Neural crest cell (in vitro differentiated cells): Measurements from ENCODE around the gene HLA-DPA1. TPM values are rescaled to one million over a fixed set of nuclear protein-coding genes. Genes with fewer than 3 reads are reported as not detected.

Experiments used
- DNase-seq: peaks from one replicate; pipeline ENCODE4 v3.0.0; 2021; ENCODE audit warnings: low read depth, mixed read lengths, low spot score
- H3K27ac Mint-ChIP-seq: one replicate; pipeline ENCODE4 v1.8.0; 2021; ENCODE audit warnings: mild to moderate bottlenecking, mixed read lengths; ENCODE audit not compliant: unreplicated experiment
- H3K27me3 Mint-ChIP-seq: 2 replicates; pipeline ENCODE4 v1.8.0; 2021; ENCODE audit warnings: low read depth, mild to moderate bottlenecking, mixed read lengths
- H3K36me3 Mint-ChIP-seq: 2 replicates; pipeline ENCODE4 v1.8.0; 2021; ENCODE audit warnings: low read depth, mild to moderate bottlenecking, mixed read lengths
- H3K4me1 Mint-ChIP-seq: 2 replicates; pipeline ENCODE4 v1.8.0; 2021; ENCODE audit warnings: mixed read lengths
- H3K4me3 Mint-ChIP-seq: one replicate; pipeline ENCODE4 v1.8.0; 2021; ENCODE audit warnings: mild to moderate bottlenecking, mixed read lengths
- H3K9me3 Mint-ChIP-seq: 2 replicates; pipeline ENCODE4 v1.8.0; 2021; ENCODE audit warnings: mixed read lengths
- CTCF ChIP-seq: fragments of 200-600 bp; sonication (generic); conservative IDR thresholded peaks from 2 replicates; pipeline ENCODE4 v1.5.0; 2021; ENCODE audit warnings: antibody characterized with exemption, mild to moderate bottlenecking
- total RNA-seq: library from RNA; stranded (reverse); gene quantifications from 2 replicates; pipeline ENCODE4 v1.2.1, GENCODE V29; 2021

The HLA-DPA1 gene
- total RNA-seq, 1 donor from 2014 or later: 1.8 TPM

GRCh38 chr6:33049323-33050013 is 24.0 kb downstream of the HLA-DPA1 start:
- Mint-ChIP-seq H3K4me3 (no peak overlapping the region), H3K9me3 (peaks cover 10% of the 10 kb centered on the region), H3K36me3 (peaks cover 4% of the 10 kb centered on the region), H3K27ac (no peak overlapping the region), H3K4me1 (peaks cover 11% of the 10 kb centered on the region), H3K27me3 (peaks cover 49% of the 10 kb centered on the region)
- no peak for TF ChIP-seq CTCF
- no peak for DNase-seq

- no peak overlapping the region for H3K27ac Mint-ChIP-seq
- no peaks in the 10 kb centered on the region for H3K36me3 Mint-ChIP-seq
These were observed 33.3 kb downstream of the HLA-DPA1 start for GRCh38 chr6:33040157-33040556.

GRCh38 chr6:33036535-33036934 is 36.9 kb downstream of the HLA-DPA1 start:
- no peaks in the 10 kb centered on the region for H3K36me3 Mint-ChIP-seq
- no peaks in the 10 kb centered on the region for H3K4me1 Mint-ChIP-seq
- TF ChIP-seq CTCF: no peak
- no peak for DNase-seq
- peaks cover 83% of the 10 kb centered on the region for H3K27me3 Mint-ChIP-seq
- H3K27ac Mint-ChIP-seq: no peak overlapping the region
- no peaks in the 10 kb centered on the region for H3K9me3 Mint-ChIP-seq
- no peak overlapping the region for H3K4me3 Mint-ChIP-seq

More at GRCh38 chr6:33040157-33040556, 33.3 kb downstream of the HLA-DPA1 start:
- DNase-seq: no peak
- no peak for TF ChIP-seq CTCF
- no peaks in the 10 kb centered on the region for H3K9me3 Mint-ChIP-seq
- H3K4me3 Mint-ChIP-seq: no peak overlapping the region
- peaks cover 74% of the 10 kb centered on the region for H3K27me3 Mint-ChIP-seq
- no peaks in the 10 kb centered on the region for H3K4me1 Mint-ChIP-seq

- H3K27ac Mint-ChIP-seq: no peak overlapping the region
- H3K4me1 Mint-ChIP-seq: no peaks in the 10 kb centered on the region
- peaks cover 88% of the 10 kb centered on the region for H3K27me3 Mint-ChIP-seq
- no peaks in the 10 kb centered on the region for H3K36me3 Mint-ChIP-seq
- no peak overlapping the region for H3K4me3 Mint-ChIP-seq
- DNase-seq: no peak
- H3K9me3 Mint-ChIP-seq: no peaks in the 10 kb centered on the region
- TF ChIP-seq CTCF: no peak
These were observed 38.9 kb downstream of the HLA-DPA1 start for GRCh38 chr6:33034554-33034953.

- Mint-ChIP-seq H3K4me3 (no peak overlapping the region), H3K27ac (no peak overlapping the region), H3K9me3 (no peaks in the 10 kb centered on the region), H3K27me3 (peaks cover 84% of the 10 kb centered on the region), H3K36me3 (no peaks in the 10 kb centered on the region), H3K4me1 (no peaks in the 10 kb centered on the region)
- DNase-seq: no peak
- TF ChIP-seq CTCF: no peak
These were observed 43.2 kb downstream of the HLA-DPA1 start for GRCh38 chr6:33030245-33030644.
